ENCODE results near the gene ANKRD63. TPM values are rescaled to one million over a fixed set of nuclear protein-coding genes. Genes with fewer than 3 reads are reported as not detected.

The ANKRD63 gene
- total and polyA plus RNA-seq, 2 of the 13 experiments (the other 11 are each of a cell fraction or from before 2014, with no cell fraction given): not detected

GRCh38 chr15:40323239-40323952, 40.5 kb upstream of the ANKRD63 start, which contains the start of gene INAFM2 (continued):
- TF ChIP-seq ZBTB10 (CRISPR knock-in tag; IDR thresholded peaks at IDR 0.05; ENCODE audit: borderline replicate concordance) (no peak), ZNF142 (CRISPR knock-in tag; IDR thresholded peaks at IDR 0.05) (peak; percentile 78), HNF1B (CRISPR knock-in tag; IDR thresholded peaks at IDR 0.05) (no peak), KLF12 (CRISPR knock-in tag; IDR thresholded peaks at IDR 0.05; ENCODE audit: borderline replicate concordance) (peak; percentile 47; the same call in 1 of the 2 replicates), JARID2 (CRISPR knock-in tag; IDR thresholded peaks at IDR 0.05; ENCODE audit: insufficient replicate concordance) (no peak), PLRG1 (conservative IDR thresholded peaks at IDR 0.05) (no peak), KLF16 (CRISPR knock-in tag; IDR thresholded peaks at IDR 0.05) (peak in 1 of 2 experiments; percentile 62; a peak in 2 of 4 replicates), E2F2 (CRISPR knock-in tag; IDR thresholded peaks at IDR 0.05; ENCODE audit: borderline replicate concordance) (no peak), ZNF451 (CRISPR knock-in tag; IDR thresholded peaks at IDR 0.05) (no peak), ATF2 (CRISPR knock-in tag; IDR thresholded peaks at IDR 0.05) (no peak), U2AF2 (IDR thresholded peaks at IDR 0.05; ENCODE audit: low read depth, low read length) (no peak), RORA (CRISPR knock-in tag; IDR thresholded peaks at IDR 0.05) (no peak), ZNF766 (CRISPR knock-in tag; IDR thresholded peaks at IDR 0.05; ENCODE audit: borderline replicate concordance) (peak; percentile 80; the same call in 1 of the 2 replicates), AGO1 (IDR thresholded peaks at IDR 0.05; ENCODE audit: low read depth, low read length, poor library complexity, severe bottlenecking) (peak; percentile 29), SRSF9 (IDR thresholded peaks at IDR 0.05; ENCODE audit: borderline replicate concordance, insufficient read depth, low read depth, low read length, poor library complexity, severe bottlenecking) (no peak)
